IgD-negative memory B cell (primary cell): ENCODE results near the gene KDM1B. TPM values are rescaled to one million over a fixed set of nuclear protein-coding genes. Genes with fewer than 3 reads are reported as not detected.

ENCODE experiments used
- H3K27ac Mint-ChIP-seq, 3 donors: one replicate each; pipeline ENCODE4 v1.8.0; 2020 to 2022; ENCODE audit warnings: mild to moderate bottlenecking in 3 of 3, mixed read lengths in 3 of 3, moderate library complexity in 1 of 3
- H3K27me3 Mint-ChIP-seq: one replicate; pipeline ENCODE4 v1.8.0; 2021; ENCODE audit warnings: mixed read lengths
- H3K36me3 Mint-ChIP-seq: one replicate; pipeline ENCODE4 v1.8.0; 2020; ENCODE audit warnings: mild to moderate bottlenecking, mixed read lengths
- H3K4me1 Mint-ChIP-seq, 3 donors: one replicate each; pipeline ENCODE4 v1.8.0; 2020 to 2022; ENCODE audit warnings: mixed read lengths in 3 of 3, mild to moderate bottlenecking in 1 of 3
- H3K4me3 Mint-ChIP-seq, 4 donors: one replicate each; pipeline ENCODE4 v1.8.0; 2020 to 2022; ENCODE audit warnings: mild to moderate bottlenecking in 4 of 4, mixed read lengths in 4 of 4, moderate library complexity in 3 of 4
- H3K9me3 Mint-ChIP-seq, 3 donors: one replicate each; pipeline ENCODE4 v1.8.0; 2020 to 2021; ENCODE audit warnings: mixed read lengths in 3 of 3, mild to moderate bottlenecking in 1 of 3
- polyA plus RNA-seq: library from polyadenylated mRNA; unstranded; fragments of 300-500 nt; fragmentation: Illumina TruSeq; gene quantifications from one replicate; pipeline ENCODE4 v1.2.3, GENCODE V29; 2021

Gene KDM1B
- polyA plus RNA-seq, 1 donor from 2014 or later, result 2.3 TPM

GRCh38 chr6:18263418-18264218, 108.4 kb downstream of the KDM1B start:
- H3K27me3 Mint-ChIP-seq, result no peaks in the 10 kb centered on the region
- H3K4me1 Mint-ChIP-seq, result peaks cover 39 to 48% (median 44%) of the 10 kb centered on the region in 3 donors

DNA sequence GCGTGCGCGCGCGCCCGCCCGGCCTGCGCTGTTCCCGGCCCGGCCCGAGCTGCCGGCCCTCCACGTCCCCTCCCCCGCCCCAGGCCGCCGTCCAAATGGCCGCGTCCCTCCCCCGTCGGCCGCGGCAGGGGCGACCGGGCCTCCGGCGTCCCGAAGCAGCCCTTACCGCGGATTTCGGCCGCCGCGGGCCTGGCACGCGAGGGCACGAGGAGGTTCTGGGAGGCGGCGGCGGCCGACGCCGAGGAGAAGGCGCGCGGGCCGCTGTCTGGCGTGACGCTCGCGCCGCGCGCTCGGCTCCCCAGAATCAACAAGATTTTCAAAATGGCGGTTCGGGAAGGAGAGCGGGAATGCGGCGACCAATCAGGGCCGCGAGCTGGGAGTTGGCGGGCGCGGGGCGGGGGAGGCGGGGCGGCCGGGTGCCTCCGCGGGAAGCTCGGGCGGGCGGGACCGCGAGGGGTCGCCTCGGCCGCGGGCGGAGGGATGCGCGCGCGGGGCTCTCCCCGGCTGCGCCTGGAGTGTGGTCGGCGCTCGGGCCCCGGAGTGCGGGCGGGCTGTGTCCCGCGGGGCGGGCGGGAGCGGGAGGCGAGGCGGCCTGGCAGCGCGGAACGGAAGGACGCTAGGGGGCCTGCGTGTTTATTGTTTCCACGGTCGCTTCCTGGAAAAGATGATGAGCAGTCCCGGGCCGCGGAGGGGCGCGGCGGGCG, 109.1 kb downstream of the KDM1B start, which contains the start of gene DEK:
DEK (minus strand) TSS at position 312 of the 704 bp plus-strand sequence. CDS start 543 bp downstream, outside the sequence.
- peaks cover 35 to 47% (median 43%) of the 10 kb centered on the region in 3 donors for H3K4me1 Mint-ChIP-seq

More at GRCh38 chr6:18263418-18264218, 108.4 kb downstream of the KDM1B start:
- Mint-ChIP-seq H3K27ac (peak overlapping the region; percentile 91 to 97 (median 94)), H3K4me3 (peak overlapping the region; percentile 87 to 97 (median 96)), H3K36me3 (no peaks in the 10 kb centered on the region), H3K9me3 (no peaks in the 10 kb centered on the region)

GRCh38 chr6:18264923-18265377, 109.7 kb downstream of the KDM1B start:
- peak overlapping the region; percentile 93 to 98 (median 96) for H3K4me3 Mint-ChIP-seq
- H3K27ac Mint-ChIP-seq, result peak overlapping the region; percentile 92 to 96 (median 95)
- H3K36me3 Mint-ChIP-seq, result no peaks in the 10 kb centered on the region
- H3K4me1 Mint-ChIP-seq, result peaks cover 29 to 42% (median 37%) of the 10 kb centered on the region in 3 donors
- H3K9me3 Mint-ChIP-seq, result no peaks in the 10 kb centered on the region
- no peaks in the 10 kb centered on the region for H3K27me3 Mint-ChIP-seq

More for the DNA sequence above, 109.1 kb downstream of the KDM1B start, which contains the start of gene DEK:
- peak within 1 kb of the TSS; percentile 93 to 98 (median 96) for H3K4me3 Mint-ChIP-seq
- peak within 1 kb of the TSS; percentile 94 to 97 (median 96) for H3K27ac Mint-ChIP-seq
- no peaks in the 10 kb centered on the region for H3K36me3 Mint-ChIP-seq
- H3K27me3 Mint-ChIP-seq, result no peaks in the 10 kb centered on the region
- no peaks in the 10 kb centered on the region for H3K9me3 Mint-ChIP-seq

DNA sequence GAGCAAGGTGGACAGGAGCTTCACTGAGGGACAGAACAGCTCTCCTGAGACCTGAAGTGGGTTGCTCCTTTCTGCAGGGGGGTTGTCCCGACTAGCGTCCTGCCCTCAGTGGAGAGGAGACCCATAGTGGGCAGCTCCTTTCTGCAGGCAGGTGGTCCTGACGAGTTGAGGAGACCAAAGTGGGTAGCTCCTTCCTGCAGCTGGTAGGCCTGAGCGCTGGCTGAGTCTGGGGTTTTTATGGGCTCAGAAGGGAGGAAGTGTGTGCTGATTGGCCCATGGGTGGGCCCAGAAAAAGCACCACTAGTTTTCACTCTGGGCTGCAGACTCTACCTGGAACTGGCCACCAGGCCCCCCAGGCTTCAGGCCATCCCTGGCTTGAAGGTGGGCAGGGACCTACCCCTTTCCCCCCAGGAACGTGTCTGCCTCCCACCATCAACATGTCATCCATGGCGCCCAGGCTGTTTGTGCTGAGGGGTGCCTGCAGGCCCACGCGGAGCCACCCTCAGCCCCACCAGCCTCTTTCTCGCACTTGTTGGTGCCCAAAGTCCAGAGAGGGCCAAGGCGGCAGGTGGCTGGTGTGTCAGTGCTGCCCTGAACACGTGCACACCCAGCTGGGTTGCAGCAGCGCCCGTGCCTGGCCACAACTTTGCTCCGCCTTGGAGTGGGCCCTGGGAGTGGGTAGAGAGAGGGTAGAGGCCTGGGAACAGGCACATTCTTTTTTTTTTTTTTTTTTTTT, 110.7 kb downstream of the KDM1B start:
- no peaks in the 10 kb centered on the region for H3K27me3 Mint-ChIP-seq
- peaks cover 20 to 32% (median 29%) of the 10 kb centered on the region in 3 donors for H3K4me1 Mint-ChIP-seq
- no peaks in the 10 kb centered on the region for H3K9me3 Mint-ChIP-seq
- H3K4me3 Mint-ChIP-seq, result peak overlapping the region in 3 of 4 donors; percentile 23 to 96 (median 93)
- H3K36me3 Mint-ChIP-seq, result no peaks in the 10 kb centered on the region
- H3K27ac Mint-ChIP-seq, result peak overlapping the region in 1 of 3 donors; percentile 92

- no peak overlapping the region for H3K4me3 Mint-ChIP-seq
- H3K27me3 Mint-ChIP-seq, result no peaks in the 10 kb centered on the region
- no peak overlapping the region for H3K27ac Mint-ChIP-seq
- H3K4me1 Mint-ChIP-seq, result peaks cover 19 to 28% (median 26%) of the 10 kb centered on the region in 3 donors
- H3K9me3 Mint-ChIP-seq, result no peaks in the 10 kb centered on the region
- no peaks in the 10 kb centered on the region for H3K36me3 Mint-ChIP-seq
Measured at GRCh38 chr6:18266523-18266912, 111.3 kb downstream of the KDM1B start.

DNA sequence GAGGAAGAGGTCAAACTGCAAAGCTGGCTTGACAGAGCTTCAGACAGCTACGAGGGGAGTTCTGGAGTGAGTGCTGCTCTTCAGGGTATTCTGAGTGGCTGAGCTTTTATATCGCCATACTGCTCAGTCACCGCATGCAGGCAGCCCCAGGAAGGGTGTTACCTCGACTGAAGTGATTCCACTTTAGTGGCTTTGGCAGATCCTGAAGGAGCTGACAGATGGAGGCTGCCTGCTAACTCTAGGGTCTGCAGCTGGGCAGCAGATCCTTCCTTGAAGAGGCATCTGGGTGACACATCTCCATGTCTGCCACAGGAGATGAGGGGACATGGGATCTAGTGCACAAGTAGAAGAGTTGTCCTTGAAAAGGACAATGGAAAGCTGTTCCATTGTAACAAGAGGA, 112.8 kb downstream of the KDM1B start:
- H3K4me1 Mint-ChIP-seq, result peaks cover 6 to 15% (median 12%) of the 10 kb centered on the region in 3 donors
- no peaks in the 10 kb centered on the region for H3K36me3 Mint-ChIP-seq

GRCh38 chr6:18269253-18269652, 114.0 kb downstream of the KDM1B start:
- peaks cover 3 to 9% (median 9%) of the 10 kb centered on the region in 3 donors for H3K4me1 Mint-ChIP-seq
- H3K27ac Mint-ChIP-seq, result no peak overlapping the region
- no peaks in the 10 kb centered on the region for H3K9me3 Mint-ChIP-seq
- no peaks in the 10 kb centered on the region for H3K36me3 Mint-ChIP-seq
- no peaks in the 10 kb centered on the region for H3K27me3 Mint-ChIP-seq
- H3K4me3 Mint-ChIP-seq, result no peak overlapping the region

More for the DNA sequence above, 112.8 kb downstream of the KDM1B start:
- H3K9me3 Mint-ChIP-seq, result no peaks in the 10 kb centered on the region
- H3K4me3 Mint-ChIP-seq, result no peak overlapping the region
- H3K27me3 Mint-ChIP-seq, result no peaks in the 10 kb centered on the region
- H3K27ac Mint-ChIP-seq, result no peak overlapping the region

- H3K36me3 Mint-ChIP-seq, result no peaks in the 10 kb centered on the region
- no peak overlapping the region for H3K4me3 Mint-ChIP-seq
- H3K4me1 Mint-ChIP-seq, result peaks cover 2 to 8% (median 8%) of the 10 kb centered on the region in 3 donors
- no peaks in the 10 kb centered on the region for H3K27me3 Mint-ChIP-seq
- no peak overlapping the region for H3K27ac Mint-ChIP-seq
- no peaks in the 10 kb centered on the region for H3K9me3 Mint-ChIP-seq
Measured at GRCh38 chr6:18269717-18270116, 114.5 kb downstream of the KDM1B start.

DNA sequence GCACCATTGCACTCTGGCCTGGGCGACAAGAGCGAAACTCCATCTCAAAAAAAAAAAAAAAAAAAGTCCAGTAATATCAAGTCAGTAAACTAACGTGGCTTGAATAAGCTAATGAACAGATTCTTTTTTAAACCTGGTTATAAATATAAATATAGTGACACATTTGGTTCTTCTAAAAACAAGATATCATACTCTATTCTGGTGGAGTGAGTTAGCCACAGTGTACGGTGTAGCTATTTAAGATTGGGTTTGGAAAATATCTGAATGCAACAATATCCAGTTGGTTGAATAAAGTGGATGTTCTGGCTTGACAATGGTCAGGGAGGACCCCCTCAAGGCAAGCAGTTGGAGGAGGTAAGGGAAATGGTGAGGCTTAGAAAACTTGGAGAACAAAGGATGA, 115.0 kb downstream of the KDM1B start:
- Mint-ChIP-seq H3K36me3 (no peaks in the 10 kb centered on the region), H3K4me3 (no peak overlapping the region), H3K27ac (no peak overlapping the region), H3K4me1 (peaks cover 0 to 3% (median 3%) of the 10 kb centered on the region in 3 donors), H3K9me3 (no peaks in the 10 kb centered on the region), H3K27me3 (peaks cover 2% of the 10 kb centered on the region)

Other genes with a start within 250 kb of the KDM1B start
- gene KIF13A, start 167.8 kb upstream of the KDM1B start, polyA plus RNA-seq, result 1.4 TPM
- 0.40 TPM for gene NHLRC1, start 32.7 kb upstream of the KDM1B start, polyA plus RNA-seq
- 5.4 TPM for gene TPMT, start 345 bp upstream of the KDM1B start, polyA plus RNA-seq
- 83.3 TPM for gene DEK, start 109.1 kb downstream of the KDM1B start, polyA plus RNA-seq
- 6.2 TPM for gene RNF144B, start 231.9 kb downstream of the KDM1B start, polyA plus RNA-seq